GM11168 (cell line): ENCODE data around the gene MTUS2.

ENCODE experiments used
- in situ Hi-C: fragments of 300-500 bp; cut with MboI; formaldehyde crosslinking; loops from one replicate; pipeline ENCODE4 v1.12.0; 2022; ENCODE audit warnings: low sequenced_read_pairs; ENCODE audit not compliant: unreplicated experiment

Gene MTUS2

DNA sequence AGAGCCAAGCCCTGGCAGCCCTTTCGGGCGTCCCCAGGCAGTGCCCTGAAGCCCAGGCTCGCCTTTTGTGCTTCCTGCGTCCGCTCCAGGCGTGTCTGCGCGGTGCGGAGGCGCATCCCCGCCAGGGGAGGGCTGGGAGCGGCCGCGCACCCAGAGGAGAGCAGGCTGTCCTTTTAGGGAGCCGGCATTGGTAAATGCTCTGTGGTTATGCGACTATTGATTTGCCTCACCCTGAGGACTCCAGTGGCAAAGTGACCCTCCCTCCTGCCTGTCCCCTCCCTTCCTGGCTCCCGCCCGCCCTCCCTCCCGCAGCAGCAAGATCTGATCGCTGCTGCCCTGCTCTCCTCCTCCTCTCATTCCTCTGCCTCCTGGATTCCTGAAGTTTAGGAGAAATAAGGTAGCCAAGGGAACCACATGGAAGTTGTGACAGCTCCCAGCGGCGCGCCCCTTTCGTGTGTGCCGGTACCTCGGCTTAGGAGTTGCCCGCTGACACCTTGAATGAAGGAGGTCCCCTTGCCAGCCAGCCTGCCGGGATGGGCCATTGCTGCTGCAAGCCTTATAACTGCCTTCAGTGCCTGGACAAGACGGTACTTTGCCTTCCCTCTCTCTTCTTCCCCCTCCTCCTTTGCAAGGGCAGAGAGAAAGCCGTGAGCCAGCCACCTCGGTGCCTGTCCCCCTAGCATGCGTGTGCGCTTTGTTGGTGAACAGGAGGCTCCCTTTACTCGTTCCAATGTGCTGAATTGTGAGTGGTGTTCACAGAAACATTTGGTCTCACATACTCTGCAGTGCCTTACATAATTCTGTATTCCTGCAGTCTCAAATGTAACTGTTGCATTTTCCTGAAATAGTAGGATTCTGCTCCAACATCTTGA is 608.4 kb downstream of the MTUS2 start:
- in situ Hi-C loops = no loop called here

DNA sequence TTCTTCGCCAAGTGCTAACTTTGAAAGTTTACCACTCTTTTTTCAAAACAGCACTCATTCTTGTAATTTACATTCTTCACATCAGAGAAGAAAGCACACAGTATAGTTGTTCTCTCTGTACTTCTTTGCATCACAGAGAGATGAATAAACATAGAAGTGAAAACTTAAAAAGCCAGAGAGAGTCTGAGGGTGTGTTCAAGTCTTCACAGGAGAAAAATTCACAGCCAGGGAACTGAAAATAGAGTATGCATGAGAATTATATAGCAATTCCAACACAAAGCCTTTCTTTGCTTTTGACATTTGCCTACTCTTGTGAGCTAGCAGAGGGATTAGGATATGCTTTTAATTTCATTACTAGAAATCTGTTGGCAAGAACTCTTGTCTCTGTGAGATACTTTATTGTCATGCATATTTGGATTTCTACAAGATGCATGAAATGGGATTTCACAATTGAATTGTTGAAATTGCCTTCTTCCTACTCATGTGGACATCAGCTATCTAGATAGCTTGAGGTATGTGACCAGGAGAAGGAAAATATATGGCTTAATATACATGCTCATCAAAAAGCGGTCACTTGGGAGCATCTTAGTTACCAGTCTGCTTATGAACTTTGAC is 609.3 kb downstream of the MTUS2 start:
- in situ Hi-C loops = no loop called here

DNA sequence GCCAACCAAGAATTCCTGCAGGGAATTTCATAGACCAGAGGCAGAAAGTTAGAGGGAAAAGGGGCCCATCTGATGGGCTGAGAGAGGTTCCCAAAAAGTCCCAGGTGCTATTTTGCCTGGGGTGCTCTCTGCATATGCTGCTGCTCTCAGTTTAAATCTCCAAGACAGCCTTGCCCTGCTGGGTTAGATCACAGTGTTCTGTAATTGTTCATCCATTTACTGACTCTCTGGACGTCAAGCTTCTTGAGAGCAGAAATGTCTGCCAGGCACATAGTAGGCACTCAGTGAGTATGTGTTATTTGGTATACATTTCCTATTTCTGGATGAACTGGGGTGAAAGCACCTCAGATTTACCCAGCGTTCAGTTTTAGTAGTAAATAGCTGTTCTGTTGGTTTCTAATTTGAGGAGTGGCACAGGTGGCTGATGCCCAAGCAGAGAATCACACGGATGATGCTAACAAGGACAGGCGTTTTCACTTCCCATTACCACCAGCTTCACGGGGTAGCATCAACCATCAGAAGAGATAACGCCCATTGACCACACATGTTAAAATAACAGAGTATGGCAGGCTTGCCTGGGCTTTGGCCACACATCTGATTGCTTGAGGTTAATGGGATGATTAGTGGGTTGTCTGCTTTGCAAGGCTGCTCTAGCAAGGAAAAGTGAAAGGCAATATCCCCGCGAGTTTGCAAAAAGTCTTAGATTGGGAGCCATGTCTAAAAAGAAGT is 614.2 kb downstream of the MTUS2 start:
- in situ Hi-C loops = no loop called here

DNA sequence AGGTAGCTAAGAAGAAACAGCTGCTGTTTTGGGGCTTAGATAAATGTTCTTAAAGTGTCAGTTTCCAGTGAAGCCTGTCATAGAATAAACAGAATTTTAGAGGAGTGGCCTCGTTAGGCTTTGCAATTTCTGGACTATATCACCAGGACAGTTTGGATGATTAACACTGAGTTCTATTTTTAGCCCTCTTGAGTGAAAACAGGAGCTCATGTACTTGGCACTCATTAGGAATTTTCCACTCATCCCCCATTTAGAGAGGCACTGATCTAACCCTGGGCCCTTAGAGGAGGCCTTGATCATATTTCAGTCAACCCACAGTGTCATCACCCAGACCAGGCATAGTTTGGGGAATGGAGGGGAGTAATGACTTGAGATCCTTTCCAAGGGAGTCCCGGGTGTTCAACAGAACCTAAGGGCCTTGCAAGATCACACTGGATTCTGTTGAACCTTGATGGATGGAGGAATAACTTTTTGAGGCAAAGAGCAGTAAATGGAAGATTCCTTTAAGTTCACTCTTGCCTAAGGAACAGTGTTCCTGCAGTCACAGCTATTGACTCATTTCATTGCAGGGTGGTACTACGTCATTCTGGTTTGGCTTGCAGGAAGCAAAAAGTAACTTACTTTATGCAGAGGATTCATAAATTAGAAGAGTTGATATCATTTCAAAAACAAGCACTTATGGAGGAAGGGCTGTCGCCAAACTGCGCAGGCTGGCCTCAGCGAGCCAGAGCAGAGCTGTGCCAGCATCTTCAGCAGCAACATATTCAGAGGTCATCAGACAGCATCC is 615.2 kb downstream of the MTUS2 start:
- in situ Hi-C loops = no loop called here

DNA sequence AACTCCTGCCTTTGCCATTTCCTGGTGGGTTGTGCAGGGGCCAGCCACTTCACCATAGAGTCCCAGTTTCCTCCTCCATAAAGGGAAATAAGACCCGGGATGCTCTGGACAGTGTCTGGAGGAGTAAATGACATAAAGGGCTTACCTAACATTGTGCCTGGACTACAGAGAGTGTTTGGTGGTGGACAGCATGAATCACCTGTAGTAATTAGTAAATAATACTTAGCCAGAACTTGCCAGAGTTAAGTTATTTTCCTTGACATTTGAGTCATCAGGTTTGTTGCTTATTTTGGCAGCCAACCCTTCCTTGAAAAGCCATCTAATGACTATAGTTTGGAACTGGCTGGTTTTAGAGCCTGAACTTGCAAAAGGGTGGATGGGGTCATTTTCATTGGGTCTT is 616.2 kb downstream of the MTUS2 start:
- in situ Hi-C loops = no loop called here

DNA sequence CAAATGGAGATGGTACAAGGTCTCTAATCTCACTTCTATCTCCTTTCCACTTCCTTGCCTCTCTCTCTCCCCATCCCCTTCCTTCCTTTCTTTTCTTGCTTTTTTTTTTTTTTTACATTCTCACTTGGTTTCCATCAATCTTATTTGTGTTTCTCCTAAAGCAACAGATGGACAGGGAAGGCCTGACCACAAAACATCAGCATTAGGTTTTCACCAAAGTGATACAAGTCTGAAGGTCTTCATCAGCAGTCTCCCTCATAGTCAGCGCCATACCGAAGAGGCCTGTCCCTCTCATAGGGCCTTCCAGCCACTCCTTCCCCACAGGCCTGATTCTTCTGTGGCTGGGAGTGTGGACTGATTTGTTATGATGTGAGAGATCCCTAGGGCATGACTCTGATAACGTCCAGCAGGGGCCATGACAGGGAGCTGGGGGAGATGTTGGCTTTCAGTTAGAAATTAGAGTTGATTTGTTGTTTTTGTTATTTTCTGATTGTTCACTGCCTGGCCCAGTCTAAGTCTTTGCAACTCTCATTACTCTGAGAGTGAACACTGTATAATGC is 616.7 kb downstream of the MTUS2 start:
- in situ Hi-C loops = no loop called here

DNA sequence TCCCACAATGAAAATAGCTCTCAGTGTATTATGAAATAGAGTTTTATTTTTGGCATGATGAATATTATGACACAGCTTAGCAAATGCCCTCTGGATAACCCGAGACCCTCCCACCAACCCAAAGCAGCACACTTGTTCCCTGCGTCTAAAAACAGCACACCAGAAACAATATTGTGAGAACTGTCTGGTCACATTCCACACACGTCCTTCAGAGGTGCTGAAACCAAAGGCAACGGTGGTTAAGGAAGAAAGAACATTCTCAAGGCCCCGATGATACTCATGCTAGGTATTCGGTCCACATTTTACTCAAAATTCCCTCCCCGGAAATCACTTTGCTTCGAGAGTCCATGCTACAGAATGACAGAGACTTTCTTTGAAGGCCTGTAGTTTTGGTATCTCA is 618.6 kb downstream of the MTUS2 start:
- in situ Hi-C loops = no loop called here

DNA sequence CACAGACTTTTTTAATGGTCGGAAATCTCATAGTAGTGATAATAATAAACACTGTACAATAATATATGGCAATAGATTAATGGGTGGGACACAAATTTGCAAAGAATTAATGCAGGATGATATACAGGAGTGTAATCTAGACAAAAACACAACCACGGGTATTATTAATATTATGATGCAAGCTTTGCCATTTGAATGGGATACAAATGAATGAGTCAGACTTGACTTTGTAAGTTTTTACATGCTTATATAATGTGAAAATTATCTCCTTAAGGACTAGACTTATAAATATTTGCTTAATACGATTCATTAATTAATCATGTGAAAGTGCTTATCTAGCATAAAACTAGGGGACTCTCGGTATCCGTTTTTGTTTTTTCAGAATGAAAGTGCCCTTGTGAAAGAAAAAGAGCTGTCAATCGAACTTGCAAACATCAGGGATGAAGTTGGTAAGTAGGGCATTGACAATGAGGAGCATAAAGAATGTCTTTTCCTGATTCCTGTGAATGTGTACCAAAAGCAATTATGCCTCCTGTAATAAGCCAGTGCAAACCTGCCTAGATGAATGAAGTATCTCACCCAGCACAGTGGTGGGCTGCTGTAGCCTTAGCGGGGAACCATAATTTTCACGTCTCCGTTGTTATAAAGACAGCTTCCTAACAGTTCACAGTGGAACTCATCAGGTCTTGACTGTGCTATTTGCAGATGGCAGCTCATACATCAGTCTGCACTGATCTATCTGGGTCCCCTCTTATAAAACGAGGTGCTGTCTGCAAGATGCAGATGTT is 619.7 kb downstream of the MTUS2 start:
- in situ Hi-C loops = no loop called here

DNA sequence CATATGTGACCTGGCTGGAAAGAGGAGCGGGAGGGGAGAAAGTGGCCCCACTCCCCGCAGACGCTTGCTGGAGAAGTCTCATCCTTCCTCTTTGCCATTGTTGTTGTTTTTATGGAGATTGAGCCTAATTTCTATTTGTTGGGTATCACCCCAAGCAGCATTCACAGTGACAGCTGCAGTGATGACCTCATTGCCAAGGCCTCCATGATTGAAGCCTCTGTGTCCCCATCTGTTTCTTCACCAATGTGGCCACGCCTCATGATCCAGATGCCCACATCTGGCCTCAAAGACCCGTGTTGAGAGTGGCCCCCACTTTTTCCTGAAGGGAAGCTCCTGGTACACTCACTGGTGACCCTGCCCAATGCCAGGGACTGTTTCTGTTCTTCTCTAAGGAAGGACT is 621.2 kb downstream of the MTUS2 start:
- in situ Hi-C loops = no loop called here

DNA sequence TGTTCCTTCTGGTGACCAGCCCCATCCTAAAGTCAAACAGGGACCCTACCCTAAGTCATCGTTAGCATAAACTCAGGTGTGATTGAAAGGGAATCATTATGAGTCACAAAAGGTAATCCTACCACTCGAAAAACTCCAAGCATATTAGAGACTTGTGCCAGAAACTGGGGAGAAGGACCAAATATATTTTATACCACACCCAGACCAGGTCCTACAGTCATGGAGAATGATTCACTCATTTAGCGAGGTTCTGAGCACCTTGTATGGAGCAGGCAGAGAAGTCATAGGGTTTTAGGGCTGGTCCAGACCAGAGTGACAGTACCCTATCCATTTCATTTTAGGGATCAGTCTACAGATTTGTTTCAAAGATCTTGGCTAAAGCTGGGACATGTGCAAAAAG is 625.9 kb downstream of the MTUS2 start:
- in situ Hi-C loops = no loop called here

DNA sequence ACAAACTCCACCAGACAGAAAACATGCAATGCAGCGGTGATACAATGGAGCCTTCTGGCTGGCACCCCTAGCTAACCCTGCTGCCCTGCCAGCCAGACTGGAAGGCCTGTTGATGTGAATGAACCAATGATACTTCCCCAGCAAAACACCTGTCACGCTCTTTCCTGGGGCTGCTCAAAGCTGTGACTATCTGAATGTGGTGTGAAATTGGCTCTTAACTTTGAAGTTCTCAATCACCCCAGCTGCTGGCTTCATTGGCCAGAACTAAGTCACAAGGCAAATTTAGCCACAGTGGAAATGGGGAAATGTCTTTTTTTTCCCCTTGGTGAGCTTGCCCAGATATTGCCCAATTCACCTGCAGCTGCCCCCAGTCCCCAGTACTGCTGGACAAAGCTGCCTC is 628.0 kb downstream of the MTUS2 start:
- in situ Hi-C loops = no loop called here

DNA sequence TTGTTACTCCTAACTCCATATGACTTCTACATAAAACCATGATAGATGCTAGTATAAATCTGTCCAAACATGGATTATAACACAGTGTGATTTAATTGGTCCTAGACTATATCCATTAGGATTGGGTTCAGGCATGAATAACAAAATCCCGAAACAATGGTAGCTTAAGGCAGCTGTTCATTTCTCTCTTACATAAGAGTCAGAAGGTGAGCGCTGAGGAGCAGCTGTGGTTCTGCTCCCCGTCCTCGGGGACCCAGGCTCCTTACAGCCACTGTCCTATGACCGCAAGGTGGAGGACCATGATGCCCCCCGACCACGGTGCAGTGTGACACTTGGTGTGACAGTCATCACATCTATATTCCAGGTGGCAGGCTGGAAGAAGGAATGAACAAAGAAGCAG is 629.6 kb downstream of the MTUS2 start:
- in situ Hi-C loops = no loop called here

DNA sequence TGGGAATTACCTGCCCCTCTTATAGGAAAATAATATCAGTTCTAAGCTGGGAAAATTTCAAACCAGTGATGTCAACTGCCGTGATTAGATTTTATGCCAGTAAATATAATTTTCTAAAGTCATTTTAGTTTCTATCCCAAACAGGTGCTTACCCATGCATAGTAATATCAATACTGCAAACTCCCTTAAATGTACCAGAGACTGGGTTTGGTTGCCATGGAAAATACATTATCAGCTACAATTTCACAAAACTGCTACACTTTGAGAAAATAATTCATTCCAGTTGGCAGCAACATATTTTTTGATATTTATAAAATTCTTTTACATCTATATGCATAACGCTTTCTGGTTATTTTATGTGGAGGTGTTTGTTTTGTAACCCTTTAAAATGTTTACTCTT is 631.8 kb downstream of the MTUS2 start:
- in situ Hi-C loops = no loop called here

DNA sequence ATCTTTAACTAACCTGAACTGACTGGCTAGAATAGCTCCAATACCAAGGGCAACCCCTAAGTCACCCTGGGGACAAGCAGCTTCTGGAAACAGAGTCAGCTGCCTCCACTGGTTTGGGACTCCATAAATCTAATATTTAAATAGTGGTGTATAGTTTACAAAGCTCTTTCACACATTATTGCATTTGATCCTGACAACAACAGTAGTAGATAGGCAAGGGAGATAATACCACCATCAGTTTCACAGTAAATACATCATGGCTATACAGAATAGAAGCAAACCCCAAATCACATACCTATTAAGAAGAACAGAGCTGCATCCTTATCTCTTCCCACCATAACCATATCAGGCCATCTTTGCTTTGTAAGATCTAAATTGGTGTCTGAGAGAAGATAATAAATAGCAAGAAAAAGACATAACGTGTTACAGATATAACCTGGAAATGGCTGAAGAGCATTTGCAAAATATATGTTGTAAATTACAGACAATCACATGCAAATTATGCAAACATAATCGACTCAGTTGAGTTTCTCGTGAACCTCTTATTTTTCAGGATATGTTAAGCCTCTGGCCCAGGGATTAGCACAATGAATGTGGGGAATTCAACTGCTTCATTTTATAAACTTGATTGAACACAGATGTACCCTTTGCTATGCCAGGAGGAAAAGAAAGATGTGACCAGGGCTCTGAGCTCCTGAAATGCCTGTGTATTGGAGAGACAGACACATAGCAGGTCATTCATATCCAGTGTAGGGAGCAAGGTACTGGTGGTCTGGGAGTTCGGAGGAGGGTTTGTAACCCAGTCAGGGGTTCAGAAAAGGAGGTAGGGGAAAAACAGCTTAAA is 632.9 kb downstream of the MTUS2 start:
- in situ Hi-C loops = no loop called here

DNA sequence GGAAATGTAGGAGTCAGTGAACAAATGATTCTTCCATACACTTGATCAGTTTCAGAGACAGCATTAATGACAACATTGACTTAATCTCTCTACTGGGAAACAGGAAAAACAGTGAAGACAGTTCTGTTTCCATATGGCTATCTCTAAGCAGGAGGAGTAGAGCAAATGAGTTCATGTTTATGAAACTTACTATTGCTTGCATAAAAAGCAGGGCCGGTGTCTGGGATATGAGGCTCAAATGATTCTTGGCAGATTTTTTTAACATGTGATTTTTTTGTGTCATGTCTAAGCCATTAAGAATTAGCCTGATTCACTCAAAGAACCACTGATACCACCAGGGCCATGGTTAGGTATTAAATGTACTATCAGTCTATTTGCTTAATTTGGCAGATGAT is 633.5 kb downstream of the MTUS2 start:
- in situ Hi-C loops = no loop called here

DNA sequence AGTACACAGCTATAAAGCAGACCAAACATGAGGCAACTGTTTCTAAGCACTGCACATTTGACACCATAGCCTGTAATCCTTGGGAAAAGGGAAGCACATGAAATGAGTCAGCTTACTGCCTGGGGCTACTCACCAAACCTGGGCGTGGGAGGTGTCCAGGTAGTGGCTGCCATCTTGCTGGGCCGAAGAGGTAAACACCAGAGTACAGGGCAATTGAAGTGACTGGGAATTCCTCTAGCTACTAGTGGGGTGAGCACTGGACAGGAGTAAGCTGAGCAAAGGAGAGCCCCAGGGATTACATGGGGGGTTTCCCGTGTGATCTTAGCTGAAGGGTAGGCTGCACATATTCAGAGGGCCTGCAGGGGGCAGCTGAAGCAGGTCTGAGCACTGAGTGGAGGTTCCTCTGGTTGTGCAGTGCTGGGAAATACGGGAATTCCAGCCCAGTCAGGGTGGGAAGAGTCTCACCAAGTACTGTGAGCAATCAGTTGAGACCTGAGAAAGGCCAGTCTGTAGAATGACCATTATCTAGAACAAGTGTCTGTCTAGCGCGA is 634.9 kb downstream of the MTUS2 start:
- in situ Hi-C loops = no loop called here

DNA sequence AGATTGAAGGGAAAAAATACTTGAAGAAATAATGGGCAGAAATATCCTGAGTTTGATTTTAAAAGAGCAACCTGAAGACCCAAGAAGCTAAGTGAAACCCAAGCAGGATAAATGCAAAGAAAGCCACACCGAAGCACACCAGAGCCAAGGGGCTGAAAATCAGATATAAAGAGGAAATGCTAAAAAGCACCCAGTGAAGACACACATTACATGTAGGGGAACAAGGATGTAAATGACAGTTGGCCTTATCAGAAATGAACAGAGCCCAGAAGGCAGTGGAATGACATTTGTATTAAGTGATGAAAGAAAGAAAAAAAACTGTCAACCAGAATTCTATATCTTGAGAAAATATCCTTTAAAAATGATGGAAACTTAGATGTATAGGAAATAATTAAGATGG is 636.3 kb downstream of the MTUS2 start:
- in situ Hi-C loops = no loop called here

DNA sequence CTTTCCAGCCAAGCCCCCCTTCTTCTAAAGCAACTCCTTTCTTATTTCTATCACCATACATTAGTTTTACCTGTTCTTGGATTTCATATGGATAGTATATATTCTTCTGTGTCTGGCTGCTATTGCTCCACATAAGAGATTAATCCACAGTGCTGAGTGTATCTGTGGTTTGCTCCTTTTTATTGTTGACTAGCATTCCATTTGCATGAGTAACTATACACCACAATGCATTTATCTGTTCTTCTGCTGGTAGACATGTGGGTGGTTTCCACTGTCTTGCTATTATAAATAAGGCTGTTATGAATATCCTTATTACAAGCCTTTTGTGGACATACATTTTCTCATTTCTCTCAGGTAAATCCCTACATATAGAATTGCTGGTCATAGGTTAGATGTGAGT is 637.2 kb downstream of the MTUS2 start:
- in situ Hi-C loops = no loop called here
